ENCODE results near the gene RAB23.

GRCh38 chr6:57147401-57147800 is 74.7 kb downstream of the RAB23 start:
- TF ChIP-seq CTCF (conservative IDR thresholded peaks at IDR 0.05; ENCODE audit: low read length) (no peak), EZH2phosphoT487 (IDR thresholded peaks at IDR 0.05; ENCODE audit: borderline replicate concordance) (no peak)

Measured in Loucy (cell line).